ENCODE measurements around the gene TRIO. TPM values are rescaled to one million over a fixed set of nuclear protein-coding genes. Genes with fewer than 3 reads are reported as not detected.

The TRIO gene
- total and polyA plus RNA-seq, 2 donors (not counting 3 experiments of a cell fraction or from before 2014, with no cell fraction given) = 82.9 to 248 TPM

DNA sequence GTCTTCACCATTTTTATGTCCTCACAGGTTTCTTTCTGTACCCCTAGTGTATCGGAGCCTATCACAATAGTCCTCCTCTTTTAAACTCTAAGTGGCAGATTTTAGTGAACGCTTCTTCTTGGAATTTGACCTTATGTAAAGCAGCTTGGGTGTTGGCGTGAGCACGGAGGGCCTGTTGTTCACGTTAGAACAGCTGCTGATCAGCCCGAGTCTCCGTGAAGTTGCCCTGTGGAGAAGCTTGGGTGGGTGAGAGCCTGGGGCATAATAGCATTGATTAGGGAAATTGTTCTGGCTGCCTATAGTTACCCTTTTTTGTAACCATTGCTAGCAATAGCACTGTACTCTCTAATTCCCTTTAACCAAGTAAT lies 271.5 kb downstream of the TRIO start:
- TF ChIP-seq CTCF (IDR thresholded peaks at IDR 0.05; ENCODE audit: extremely low read depth in 1 of 2, insufficient read depth in 1 of 2, low read depth in 1 of 2, low read length in 2 of 2) (no peak), POLR2A (IDR thresholded peaks at IDR 0.05; ENCODE audit: low read depth, low read length) (no peak), EZH2 (IDR thresholded peaks at IDR 0.05; ENCODE audit: borderline replicate concordance, low read depth, low read length, severe bottlenecking) (no peak)
- ChIA-PET CTCF (interaction anchor here (1.8 kb wide), 1 partner anchor 234 kb away, joined by 6 read pairs; no protein-coding TSS in a partner anchor), POLR2A (no interaction called here)
- Histone ChIP-seq H3K4me2 (ENCODE audit: insufficient read depth, low read length) (no peak overlapping the region), H3K27ac (ENCODE audit: insufficient read depth, low read depth, low read length) (no peak overlapping the region), H3K9ac (replicated peaks; ENCODE audit: extremely low read depth, insufficient read depth, low read length) (no peak overlapping the region), H3K79me2 (ENCODE audit: control insufficient read depth, insufficient read depth, low read length) (peaks cover 14% of the 10 kb centered on the region), H3K9me3 (replicated peaks; ENCODE audit: control insufficient read depth, insufficient read depth, low read length) (no peaks in the 10 kb centered on the region), H2AFZ (ENCODE audit: low read depth, low read length) (no peak overlapping the region), H3K27me3 (ENCODE audit: control insufficient read depth in 2 of 2, insufficient read depth in 2 of 2, low read length in 2 of 2) (no peaks in the 10 kb centered on the region), H3K4me3 (replicated peaks in 1 of 3; ENCODE audit: insufficient read depth in 1 of 3, low read depth in 1 of 3, low read length in 3 of 3) (no peak overlapping the region), H3K9me1 (replicated peaks; ENCODE audit: control insufficient read depth, extremely low read depth, insufficient read depth, low read length) (no peaks in the 10 kb centered on the region), H3K4me1 (ENCODE audit: control insufficient read depth, extremely low read depth, insufficient read depth, low read length) (no peaks in the 10 kb centered on the region), H3K36me3 (ENCODE audit: control insufficient read depth in 2 of 2, extremely low read depth in 1 of 2, insufficient read depth in 2 of 2, low read length in 2 of 2) (peaks cover 21 to 30% of the 10 kb centered on the region in 2 experiments), H4K20me1 (replicated peaks; ENCODE audit: control insufficient read depth, extremely low read depth, insufficient read depth, low read length) (no peaks in the 10 kb centered on the region)
- dilution Hi-C loops (cut with MboI; ENCODE audit: extremely low pct_ligation_motif_present, low sequenced_read_pairs) (no loop called here), intact Hi-C loops (cut with micrococcal nuclease) (no loop called here)
- BruUV-seq (replicated peaks) = no TSS peak
- DNase-seq (ENCODE audit: low read depth, low spot score) (no peak), FAIRE-seq (no peak)

DNA sequence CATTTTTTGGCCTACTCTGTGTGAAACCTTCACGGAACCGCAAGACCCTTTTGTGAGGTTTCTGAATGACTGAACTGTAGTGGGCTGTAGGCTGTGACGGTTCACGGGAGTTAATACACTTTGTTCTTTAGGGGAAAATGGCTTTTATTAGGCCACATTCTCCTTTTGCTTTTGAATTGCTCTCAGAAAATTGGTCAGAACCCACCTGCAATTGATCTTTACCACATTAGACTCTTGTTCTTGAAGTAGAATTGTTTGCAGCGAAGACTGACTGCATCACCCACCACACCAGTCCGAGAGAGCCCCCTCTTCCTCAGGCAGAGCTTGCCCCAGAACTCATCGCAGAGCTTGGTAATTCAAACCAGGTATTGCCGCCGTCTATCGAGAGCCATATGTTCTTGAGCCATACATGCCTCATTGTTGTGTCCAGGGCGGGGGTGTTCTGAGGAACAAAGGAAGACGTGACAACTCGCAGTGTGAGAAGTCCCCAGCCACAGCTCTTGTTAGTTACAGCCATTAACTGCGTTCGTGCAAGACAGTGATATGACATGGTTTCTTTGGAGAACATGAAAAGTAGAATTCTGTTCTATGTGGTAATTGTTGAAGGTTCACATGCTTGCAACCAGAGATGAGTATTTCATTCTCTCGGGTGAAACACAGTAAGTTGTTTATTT lies 272.0 kb downstream of the TRIO start:
- TF ChIP-seq GATA2 (IDR thresholded peaks at IDR 0.05; ENCODE audit: insufficient read depth, insufficient read length, low read depth, low read length) (no peak), MYC (IDR thresholded peaks at IDR 0.05; ENCODE audit: low read depth, low read length) (no peak), CTCF (IDR thresholded peaks at IDR 0.05; ENCODE audit: extremely low read depth in 1 of 2, insufficient read depth in 1 of 2, low read depth in 1 of 2, low read length in 2 of 2) (no peak), FOS (IDR thresholded peaks at IDR 0.05; ENCODE audit: borderline replicate concordance, insufficient read depth, low read length) (no peak), POLR2A (IDR thresholded peaks at IDR 0.05; ENCODE audit: low read depth, low read length) (no peak), EZH2 (IDR thresholded peaks at IDR 0.05; ENCODE audit: borderline replicate concordance, low read depth, low read length, severe bottlenecking) (no peak), POLR2AphosphoS5 (IDR thresholded peaks at IDR 0.05; ENCODE audit: insufficient read depth, low read depth, low read length) (no peak), JUN (IDR thresholded peaks at IDR 0.05; ENCODE audit: borderline replicate concordance, insufficient read depth, insufficient read length, low read depth) (no peak)
- TF ChIP-seq, protein P1, sequence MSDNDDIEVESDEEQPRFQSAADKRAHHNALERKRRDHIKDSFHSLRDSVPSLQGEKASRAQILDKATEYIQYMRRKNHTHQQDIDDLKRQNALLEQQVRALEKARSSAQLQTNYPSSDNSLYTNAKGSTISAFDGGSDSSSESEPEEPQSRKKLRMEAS (IDR thresholded peaks at IDR 0.05; ENCODE audit: insufficient read depth, insufficient read length) = no peak
- Histone ChIP-seq H3K4me3 (replicated peaks in 1 of 3; ENCODE audit: insufficient read depth in 1 of 3, low read depth in 1 of 3, low read length in 3 of 3) (no peak overlapping the region), H3K27me3 (ENCODE audit: control insufficient read depth in 2 of 2, insufficient read depth in 2 of 2, low read length in 2 of 2) (no peaks in the 10 kb centered on the region), H3K4me1 (ENCODE audit: control insufficient read depth, extremely low read depth, insufficient read depth, low read length) (no peaks in the 10 kb centered on the region), H3K79me2 (ENCODE audit: control insufficient read depth, insufficient read depth, low read length) (peaks cover 14% of the 10 kb centered on the region), H3K4me2 (ENCODE audit: insufficient read depth, low read length) (no peak overlapping the region), H3K27ac (ENCODE audit: insufficient read depth, low read depth, low read length) (no peak overlapping the region), H3K9me1 (replicated peaks; ENCODE audit: control insufficient read depth, extremely low read depth, insufficient read depth, low read length) (no peaks in the 10 kb centered on the region), H4K20me1 (replicated peaks; ENCODE audit: control insufficient read depth, extremely low read depth, insufficient read depth, low read length) (no peaks in the 10 kb centered on the region), H2AFZ (ENCODE audit: low read depth, low read length) (no peak overlapping the region), H3K9ac (replicated peaks; ENCODE audit: extremely low read depth, insufficient read depth, low read length) (no peak overlapping the region), H3K9me3 (replicated peaks; ENCODE audit: control insufficient read depth, insufficient read depth, low read length) (no peaks in the 10 kb centered on the region), H3K36me3 (ENCODE audit: control insufficient read depth in 2 of 2, extremely low read depth in 1 of 2, insufficient read depth in 2 of 2, low read length in 2 of 2) (peaks cover 20 to 33% of the 10 kb centered on the region in 2 experiments)
- intact Hi-C loops (cut with micrococcal nuclease) (no loop called here), dilution Hi-C loops (cut with MboI; ENCODE audit: extremely low pct_ligation_motif_present, low sequenced_read_pairs) (no loop called here)
- BruUV-seq (replicated peaks) = no TSS peak
- FAIRE-seq (no peak), DNase-seq (ENCODE audit: low read depth, low spot score) (no peak)
- CTCF ChIA-PET = interaction anchor here (1.8 kb wide), 1 partner anchor 233 kb away, joined by 6 read pairs; no protein-coding TSS in a partner anchor
- POLR2A ChIA-PET = no interaction called here
